Neural progenitor cell (in vitro differentiated cells): ENCODE data around the gene FLT3.

Experiments used
- EZH2 ChIP-seq: fragments of 200-600 bp; sonication (generic); IDR thresholded peaks from 2 replicates; pipeline ENCODE4 v1.6.1; 2017; ENCODE audit warnings: antibody characterized with exemption, mild to moderate bottlenecking, moderate library complexity
- EZH2phosphoT487 ChIP-seq: fragments of 200-600 bp; sonication (generic); IDR thresholded peaks from 2 replicates; pipeline ENCODE4 v1.6.1; 2017; ENCODE audit warnings: antibody characterized with exemption
- TF ChIP-seq, protein P1 (sequence below): fragments of 200-600 bp; sonication (generic); IDR thresholded peaks from 2 replicates; pipeline ENCODE4 v1.5.1; 2017; ENCODE audit warnings: antibody characterized with exemption, mild to moderate bottlenecking

DNA sequence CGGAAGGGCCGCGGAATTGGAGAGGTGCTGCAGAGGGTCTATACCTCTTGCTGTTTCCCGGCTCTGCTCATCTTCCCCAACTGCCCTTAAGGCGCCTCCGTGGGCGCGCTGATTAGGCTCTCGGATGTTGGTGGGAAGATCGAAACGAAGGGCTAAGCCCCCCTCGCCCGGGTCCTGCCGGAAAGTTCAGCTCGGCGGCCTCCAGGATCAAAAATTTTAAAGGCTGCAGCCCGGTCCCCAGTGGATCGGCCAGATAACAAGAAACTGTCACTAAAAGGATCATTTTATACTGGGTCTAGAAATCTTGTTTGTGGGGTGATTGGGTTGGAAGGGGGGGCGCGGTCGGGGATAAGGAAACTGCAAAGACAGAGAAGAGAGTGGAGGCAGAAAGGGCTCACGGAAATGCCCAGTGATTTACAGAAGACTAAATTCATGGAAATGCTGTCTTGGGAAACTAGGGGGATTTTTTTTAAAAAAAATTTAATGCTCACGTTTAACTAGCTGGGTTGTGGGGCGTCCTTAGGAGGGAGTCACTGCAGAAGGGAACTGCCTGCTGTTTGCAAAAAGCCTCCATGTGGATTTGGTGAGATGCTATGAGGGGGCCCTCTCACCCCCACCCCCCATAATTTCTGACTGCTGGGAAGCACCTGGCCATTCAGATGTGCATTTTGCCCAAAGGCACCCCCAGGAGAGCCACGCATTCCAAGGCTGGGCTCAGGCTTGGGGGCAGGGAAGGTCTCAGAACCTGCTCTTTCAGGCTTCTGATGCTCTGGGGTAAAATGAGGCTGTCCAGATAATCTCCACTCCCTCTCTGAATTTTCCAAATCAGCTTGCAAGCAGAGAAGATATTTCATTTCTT, 138.9 kb downstream of the FLT3 start:
- peak; percentile 79 for TF ChIP-seq EZH2phosphoT487
- TF ChIP-seq, protein P1, sequence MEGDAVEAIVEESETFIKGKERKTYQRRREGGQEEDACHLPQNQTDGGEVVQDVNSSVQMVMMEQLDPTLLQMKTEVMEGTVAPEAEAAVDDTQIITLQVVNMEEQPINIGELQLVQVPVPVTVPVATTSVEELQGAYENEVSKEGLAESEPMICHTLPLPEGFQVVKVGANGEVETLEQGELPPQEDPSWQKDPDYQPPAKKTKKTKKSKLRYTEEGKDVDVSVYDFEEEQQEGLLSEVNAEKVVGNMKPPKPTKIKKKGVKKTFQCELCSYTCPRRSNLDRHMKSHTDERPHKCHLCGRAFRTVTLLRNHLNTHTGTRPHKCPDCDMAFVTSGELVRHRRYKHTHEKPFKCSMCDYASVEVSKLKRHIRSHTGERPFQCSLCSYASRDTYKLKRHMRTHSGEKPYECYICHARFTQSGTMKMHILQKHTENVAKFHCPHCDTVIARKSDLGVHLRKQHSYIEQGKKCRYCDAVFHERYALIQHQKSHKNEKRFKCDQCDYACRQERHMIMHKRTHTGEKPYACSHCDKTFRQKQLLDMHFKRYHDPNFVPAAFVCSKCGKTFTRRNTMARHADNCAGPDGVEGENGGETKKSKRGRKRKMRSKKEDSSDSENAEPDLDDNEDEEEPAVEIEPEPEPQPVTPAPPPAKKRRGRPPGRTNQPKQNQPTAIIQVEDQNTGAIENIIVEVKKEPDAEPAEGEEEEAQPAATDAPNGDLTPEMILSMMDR: no peak
- TF ChIP-seq EZH2: peak; percentile 91
